OCI-LY3 (cell line): ENCODE data around the gene RIN3.
A peak's percentile ranks its signal among the peaks of the same experiment; 100 is the strongest.

Experiments
- H2AFZ ChIP-seq: fragments of 200-600, 300-600 bp; shearing (Covaris generic); 2 replicates; pipeline ENCODE4 v1.6.0; 2014; ENCODE audit warnings: antibody characterized with exemption, low read depth, low read length
- H3K27ac ChIP-seq: fragments of 200-600, 300-600 bp; sonication (generic); 2 replicates; pipeline ENCODE4 v1.5.1; 2014; ENCODE audit warnings: mild to moderate bottlenecking, low read length, moderate library complexity, mixed read lengths
- H3K27me3 ChIP-seq: fragments of 200-600, 300-600 bp; sonication (generic); 2 replicates; pipeline ENCODE4 v1.6.1; 2014; ENCODE audit warnings: low read depth, low read length, mixed read lengths
- H3K36me3 ChIP-seq: fragments of 200-600, 300-600 bp; sonication (generic); replicated peaks from 2 replicates; pipeline ENCODE3; 2014; ENCODE audit warnings: low read depth, low read length, mixed read lengths
- H3K4me1 ChIP-seq: fragments of 300-600, 200-600 bp; sonication (generic); 2 replicates; pipeline ENCODE4 v1.6.1; 2014; ENCODE audit warnings: low read length, mixed read lengths
- H3K4me2 ChIP-seq: fragments of 200-600, 300-600 bp; sonication (generic); 2 replicates; pipeline ENCODE4 v1.6.1; 2014; ENCODE audit warnings: low read length, mixed read lengths
- H3K4me3 ChIP-seq: fragments of 300-600, 200-600 bp; sonication (generic); 2 replicates; pipeline ENCODE4 v1.5.1; 2014; ENCODE audit warnings: antibody characterized with exemption, mild to moderate bottlenecking, low read length, moderate library complexity
- H3K79me2 ChIP-seq: fragments of 300-600, 200-600 bp; shearing (Covaris generic); 2 replicates; pipeline ENCODE4 v1.6.1; 2014; ENCODE audit warnings: mild to moderate bottlenecking, low read length, mixed read lengths
- H3K9ac ChIP-seq: fragments of 300-600, 200-600 bp; shearing (Covaris generic); 2 replicates; pipeline ENCODE4 v1.6.0; 2014; ENCODE audit warnings: mild to moderate bottlenecking, low read length, moderate library complexity
- H3K9me3 ChIP-seq: fragments of 200-600, 300-600 bp; shearing (Covaris generic); 2 replicates; pipeline ENCODE4 v1.6.1; 2014; ENCODE audit warnings: low read length, mixed read lengths; ENCODE audit not compliant: insufficient read depth
- H4K20me1 ChIP-seq: fragments of 200-600, 300-600 bp; sonication (generic); 2 replicates; pipeline ENCODE4 v1.6.1; 2016; ENCODE audit warnings: low read length, mixed read lengths; ENCODE audit not compliant: insufficient read depth
- CTCF ChIP-seq: fragments of 200-600, 300-600 bp; sonication (generic); IDR thresholded peaks from 2 replicates; pipeline ENCODE4 v1.5.1; 2014; ENCODE audit warnings: antibody characterized with exemption, low read length, low read depth
- EZH2phosphoT487 ChIP-seq: fragments of 200-600 bp; shearing (Covaris generic); IDR thresholded peaks from 2 replicates; pipeline ENCODE4 v1.6.1; 2018; ENCODE audit warnings: antibody characterized with exemption, mixed run types, low read depth

Gene RIN3

GRCh38 chr14:92565040-92565717 lies 51.6 kb downstream of the RIN3 start:
- Histone ChIP-seq H3K27ac (no peak overlapping the region), H3K79me2 (no peaks in the 10 kb centered on the region), H3K4me2 (no peak overlapping the region), H3K9me3 (peaks cover 9% of the 10 kb centered on the region), H4K20me1 (no peaks in the 10 kb centered on the region), H3K36me3 (peaks cover 15% of the 10 kb centered on the region), H3K4me1 (peaks cover 58% of the 10 kb centered on the region), H3K27me3 (no peaks in the 10 kb centered on the region), H2AFZ (no peak overlapping the region), H3K9ac (no peak overlapping the region), H3K4me3 (no peak overlapping the region)
- TF ChIP-seq CTCF (no peak), EZH2phosphoT487 (no peak)

- peaks cover 9% of the 10 kb centered on the region for H3K9me3 ChIP-seq
- peaks cover 15% of the 10 kb centered on the region for H3K36me3 ChIP-seq
- H3K4me2 ChIP-seq = no peak overlapping the region
- no peak overlapping the region for H3K9ac ChIP-seq
- H3K79me2 ChIP-seq = no peaks in the 10 kb centered on the region
- no peaks in the 10 kb centered on the region for H3K27me3 ChIP-seq
- TF ChIP-seq CTCF = no peak
- no peak for TF ChIP-seq EZH2phosphoT487
- H3K4me1 ChIP-seq = peaks cover 59% of the 10 kb centered on the region
- H3K4me3 ChIP-seq = no peak overlapping the region
- no peak overlapping the region for H2AFZ ChIP-seq
- no peaks in the 10 kb centered on the region for H4K20me1 ChIP-seq
- no peak overlapping the region for H3K27ac ChIP-seq
Observed at GRCh38 chr14:92565718-92566115, 52.1 kb downstream of the RIN3 start.

- H2AFZ ChIP-seq = no peak overlapping the region
- H3K79me2 ChIP-seq = no peaks in the 10 kb centered on the region
- H4K20me1 ChIP-seq = no peaks in the 10 kb centered on the region
- H3K27me3 ChIP-seq = no peaks in the 10 kb centered on the region
- H3K4me3 ChIP-seq = no peak overlapping the region
- TF ChIP-seq EZH2phosphoT487 = no peak
- no peak for TF ChIP-seq CTCF
- peaks cover 15% of the 10 kb centered on the region for H3K36me3 ChIP-seq
- no peak overlapping the region for H3K9ac ChIP-seq
- peaks cover 53% of the 10 kb centered on the region for H3K4me1 ChIP-seq
- H3K27ac ChIP-seq = no peak overlapping the region
- H3K9me3 ChIP-seq = peaks cover 9% of the 10 kb centered on the region
- H3K4me2 ChIP-seq = no peak overlapping the region
Observed at GRCh38 chr14:92567173-92567725, 53.7 kb downstream of the RIN3 start.

GRCh38 chr14:92568621-92569479 lies 55.3 kb downstream of the RIN3 start:
- Histone ChIP-seq H3K4me1 (peaks cover 37% of the 10 kb centered on the region), H3K27ac (peak overlapping the region; percentile 87), H2AFZ (peak overlapping the region; percentile 66), H4K20me1 (no peaks in the 10 kb centered on the region), H3K27me3 (no peaks in the 10 kb centered on the region), H3K4me3 (peak overlapping the region; percentile 43), H3K36me3 (peaks cover 15% of the 10 kb centered on the region), H3K4me2 (peak overlapping the region; percentile 75), H3K9ac (peak overlapping the region; percentile 56; the same call in 1 of the 2 replicates), H3K79me2 (no peaks in the 10 kb centered on the region), H3K9me3 (peaks cover 9% of the 10 kb centered on the region)
- no peak for TF ChIP-seq CTCF
- TF ChIP-seq EZH2phosphoT487 = no peak
